H1 (cell line): ENCODE measurements around the gene ZNF595. TPM values are rescaled to one million over a fixed set of nuclear protein-coding genes. Genes with fewer than 3 reads are reported as not detected.
"Not testable (repeated sequence)": the region's sequence is repeated elsewhere in the genome, so short reads cannot be mapped to it uniquely, and the experiment has no call there.

Experiments used
- CTCF ChIA-PET: fragments of 300-600 bp; sonication (Branson Sonifier 250); formaldehyde crosslinking; loops from one replicate; lab custom pipeline; 2021; ENCODE audit not compliant: partially characterized antibody; lab: Charles Lee
- POLR2A ChIA-PET: fragments of 300-600 bp; sonication (Branson Sonifier 250); formaldehyde crosslinking; loops from one replicate; lab custom pipeline; 2021; ENCODE audit warnings: inconsistent platforms; ENCODE audit not compliant: partially characterized antibody; lab: Charles Lee
- DNase-seq, 2 experiments: peaks; one replicate each; pipeline versions ENCODE4 v3.0.0 to v3.0.0-alpha.2; 2010 to 2022; ENCODE audit warnings: low spot score in 2 of 2, low read depth in 1 of 2, mixed read lengths in 1 of 2
- FAIRE-seq: peaks from 2 replicates; lab custom pipeline; 2011; peaks lifted over from hg19 to GRCh38; lab: Jason Lieb, UNC
- H2AFZ ChIP-seq: 2 replicates; pipeline ENCODE4 v1.8.1; 2012; ENCODE audit warnings: low read length, inconsistent platforms
- H2AK5ac ChIP-seq: 2 replicates; pipeline ENCODE4 v1.6.1; 2013; ENCODE audit warnings: low read depth, low read length
- H2BK120ac ChIP-seq: replicated peaks from 2 replicates; pipeline ENCODE3; 2013; ENCODE audit warnings: low read depth, low read length, inconsistent platforms
- H2BK12ac ChIP-seq: 2 replicates; pipeline ENCODE4 v1.6.1; 2013; ENCODE audit warnings: low read depth, low read length
- H2BK15ac ChIP-seq: 2 replicates; pipeline ENCODE4 v1.6.1; 2013; ENCODE audit warnings: low read length
- H2BK20ac ChIP-seq: 2 replicates; pipeline ENCODE4 v1.6.1; 2013; ENCODE audit warnings: low read length
- H2BK5ac ChIP-seq: 2 replicates; pipeline ENCODE4 v1.6.1; 2013; ENCODE audit warnings: low read depth, low read length
- H3K14ac ChIP-seq: 2 replicates; pipeline ENCODE4 v1.6.1; 2013; ENCODE audit warnings: inconsistent platforms; ENCODE audit not compliant: insufficient read length
- H3K18ac ChIP-seq: 2 replicates; pipeline ENCODE4 v1.6.1; 2013; ENCODE audit warnings: low read length; ENCODE audit errors: extremely low read depth
- H3K23ac ChIP-seq: 2 replicates; pipeline ENCODE4 v1.6.1; 2013; ENCODE audit warnings: inconsistent platforms; ENCODE audit not compliant: insufficient read length
- H3K23me2 ChIP-seq: 2 replicates; pipeline ENCODE4 v1.6.1; 2013; ENCODE audit warnings: low read depth, low read length
- H3K27ac ChIP-seq: 2 replicates; pipeline ENCODE4 v1.6.1; 2011; ENCODE audit warnings: low read depth, low read length, inconsistent platforms
- H3K27me3 ChIP-seq, 4 experiments: replicated peaks in 1 of 4; 1 replicate in 1 of 4; 2 replicates in 3 of 4; pipeline versions ENCODE4 v1.6.1 to v1.8.1; 2011 to 2013; ENCODE audit warnings: low read length in 3 of 4, mild to moderate bottlenecking in 3 of 4, inconsistent platforms in 2 of 4, mixed read lengths in 2 of 4, moderate library complexity in 1 of 4; ENCODE audit not compliant: control insufficient read depth in 3 of 4, insufficient read depth in 3 of 4; ENCODE audit errors: extremely low read depth in 1 of 4
- H3K36me3 ChIP-seq, 4 experiments: 2 replicates each; pipeline versions ENCODE4 v1.6.1 to v1.8.1; 2011 to 2013; ENCODE audit warnings: mild to moderate bottlenecking in 4 of 4, low read length in 3 of 4, moderate library complexity in 2 of 4, control low read depth in 1 of 4, inconsistent platforms in 1 of 4; ENCODE audit not compliant: insufficient read depth in 4 of 4, control insufficient read depth in 2 of 4
- H3K4ac ChIP-seq: replicated peaks from 2 replicates; pipeline ENCODE3; 2013; ENCODE audit warnings: low read length, low read depth, mixed read lengths, inconsistent platforms; ENCODE audit not compliant: insufficient read length
- H3K4me1 ChIP-seq, 4 experiments: replicated peaks in 1 of 4; 1 replicate in 1 of 4; 2 replicates in 3 of 4; pipeline versions ENCODE4 v1.6.1 to v1.8.1; 2011 to 2013; ENCODE audit warnings: low read length in 3 of 4, inconsistent platforms in 2 of 4, mixed read lengths in 1 of 4; ENCODE audit not compliant: insufficient read depth in 4 of 4, control insufficient read depth in 3 of 4
- H3K4me2 ChIP-seq, 2 experiments: 2 replicates each; pipeline versions ENCODE4 v1.6.1 to v1.8.1; 2011 to 2013; ENCODE audit warnings: low read depth in 2 of 2, low read length in 2 of 2, control low read depth in 1 of 2, inconsistent platforms in 1 of 2, mild to moderate bottlenecking in 1 of 2; ENCODE audit not compliant: insufficient read depth in 1 of 2
- H3K4me3 ChIP-seq, 4 experiments: fragments of 200-600, 300-600 bp in 1 of 4; sonication (generic), shearing (Covaris generic), sonication (Bioruptor Twin) in 1 of 4; 2 replicates each; pipeline versions ENCODE4 v1.5.1 to v1.8.1; 2011 to 2016; ENCODE audit warnings: low read length in 4 of 4, low read depth in 3 of 4, control low read depth in 2 of 4, inconsistent platforms in 2 of 4, mild to moderate bottlenecking in 2 of 4, mixed read lengths in 1 of 4, moderate library complexity in 1 of 4; ENCODE audit not compliant: insufficient read depth in 2 of 4; ENCODE audit errors: extremely low read depth in 1 of 4
- H3K56ac ChIP-seq: replicated peaks from 2 replicates; pipeline ENCODE3; 2013; ENCODE audit warnings: low read depth, mild to moderate bottlenecking, mixed read lengths, low read length, inconsistent platforms; ENCODE audit not compliant: insufficient read length
- H3K79me1 ChIP-seq: 2 replicates; pipeline ENCODE4 v1.6.1; 2013; ENCODE audit warnings: low read depth, low read length, control low read depth
- H3K79me2 ChIP-seq, 2 experiments: 2 replicates each; pipeline versions ENCODE4 v1.6.1 to v1.8.1; 2012 to 2013; ENCODE audit warnings: low read length in 2 of 2, mild to moderate bottlenecking in 2 of 2, inconsistent platforms in 1 of 2; ENCODE audit not compliant: insufficient read depth in 2 of 2, control insufficient read depth in 1 of 2
- H3K9ac ChIP-seq, 4 experiments: replicated peaks in 1 of 4; 1 replicate in 1 of 4; 2 replicates in 3 of 4; pipeline versions ENCODE4 v1.6.1 to v1.8.1; 2011 to 2013; ENCODE audit warnings: low read depth in 3 of 4, low read length in 3 of 4, control low read depth in 2 of 4, mild to moderate bottlenecking in 2 of 4, moderate library complexity in 2 of 4, inconsistent platforms in 1 of 4; ENCODE audit errors: extremely low read depth in 1 of 4
- H3K9me3 ChIP-seq, 2 experiments: 2 replicates each; pipeline versions ENCODE4 v1.6.1 to v1.8.1; 2012 to 2013; ENCODE audit warnings: mild to moderate bottlenecking in 2 of 2, moderate library complexity in 2 of 2, control low read depth in 1 of 2, inconsistent platforms in 1 of 2, low read depth in 1 of 2, low read length in 1 of 2, mixed read lengths in 1 of 2; ENCODE audit not compliant: insufficient read depth in 2 of 2
- H4K20me1 ChIP-seq, 2 experiments: replicated peaks in 1 of 2; 2 replicates each; pipeline versions ENCODE3 to v1.8.1; 2011 to 2013; ENCODE audit warnings: inconsistent platforms in 2 of 2, low read length in 2 of 2, mild to moderate bottlenecking in 1 of 2; ENCODE audit not compliant: insufficient read depth in 2 of 2, control insufficient read depth in 1 of 2
- H4K5ac ChIP-seq: 2 replicates; pipeline ENCODE4 v1.6.1; 2013; ENCODE audit warnings: low read length, low read depth, mixed read lengths, inconsistent platforms; ENCODE audit not compliant: insufficient read length
- H4K8ac ChIP-seq: 2 replicates; pipeline ENCODE4 v1.8.0; 2013; ENCODE audit warnings: mild to moderate bottlenecking, moderate library complexity, low read length, inconsistent platforms; ENCODE audit not compliant: insufficient read depth; ENCODE audit errors: extremely low read depth
- H4K91ac ChIP-seq: replicated peaks from 2 replicates; pipeline ENCODE3; 2013; ENCODE audit warnings: low read length, mixed read lengths, inconsistent platforms; ENCODE audit not compliant: insufficient read length
- WGBS, 2 experiments: shearing (Covaris generic) in 1 of 2; methylation state at CpG; one replicate each; pipeline versions ENCODE4 v1.1.6 to v1.1.7; 2013 to 2015; ENCODE audit warnings: low lambda C conversion rate in 2 of 2, mixed read lengths in 2 of 2, inconsistent platforms in 1 of 2, low coverage in 1 of 2, missing lambda C conversion rate in 1 of 2; ENCODE audit not compliant: insufficient replicate concordance in 2 of 2, insufficient coverage in 1 of 2, insufficient read length in 1 of 2; ENCODE audit errors: extremely low coverage in 1 of 2, missing lambda C conversion rate in 1 of 2; 5-methylcytosine and 5-hydroxymethylcytosine counted together
- polyA plus RNA-seq, 7 experiments: library from polyadenylated mRNA; depleted of rRNA in 3 of 7; stranded (reverse) in 5 of 7; unstranded in 2 of 7; fragments of >200 nt in 5 of 7; fragments of 200-250 nt in 2 of 7; gene quantifications; 1 replicate in 5 of 7; 2 replicates in 1 of 7; 4 replicates in 1 of 7; pipeline versions ENCODE4 v1.2.1 to v1.2.3, GENCODE V29; 2011 to 2013; ENCODE audit warnings: missing spikeins in 2 of 7, mixed read lengths in 2 of 7
- total RNA-seq: library from RNA; stranded (reverse); fragmentation: NEBNext Ultra II Directional; extraction: Animal tissue kit (Norgen Biotek cat#: 25700); gene quantifications from 2 replicates; pipeline ENCODE4 v1.2.1, GENCODE V29; 2021

ZNF595 gene
- total and polyA plus RNA-seq, 2 of the 8 experiments (the other 6 are each of a cell fraction or from before 2014, with no cell fraction given) = 3.3 to 22.5 TPM

DNA sequence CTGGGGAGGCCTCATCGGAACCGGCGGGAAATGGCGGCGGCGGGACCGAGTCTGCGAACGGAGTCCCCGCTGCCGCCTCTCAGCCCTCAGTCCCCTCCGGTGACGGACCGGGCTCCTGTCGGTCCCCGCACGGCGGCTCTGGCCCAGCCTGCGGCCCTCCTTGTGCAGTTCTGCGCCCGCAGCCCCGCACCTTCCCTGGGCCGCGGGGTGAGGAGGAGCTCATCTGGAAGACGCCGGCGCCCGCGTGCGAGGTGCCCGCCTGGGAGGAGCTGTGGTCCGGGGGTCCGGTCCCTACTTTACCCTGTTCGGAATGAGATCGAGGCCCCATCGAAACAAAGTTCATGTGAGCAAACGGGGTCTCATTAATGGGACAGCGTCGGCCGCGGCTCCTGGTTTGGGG, 400 bp downstream of the ZNF595 start:
- H3K36me3 ChIP-seq, H3K14ac ChIP-seq, DNase-seq, H4K8ac ChIP-seq, H2BK15ac ChIP-seq, H3K56ac ChIP-seq, H3K9ac ChIP-seq, H3K79me2 ChIP-seq, H2BK5ac ChIP-seq, H4K20me1 ChIP-seq, H3K27me3 ChIP-seq, H3K27ac ChIP-seq, H2BK20ac ChIP-seq, H3K4me1 ChIP-seq, H3K79me1 ChIP-seq, H3K4me2 ChIP-seq, H2AFZ ChIP-seq, H2AK5ac ChIP-seq, H3K4ac ChIP-seq, H3K18ac ChIP-seq, FAIRE-seq, H2BK120ac ChIP-seq, H4K91ac ChIP-seq, H4K5ac ChIP-seq, H3K23me2 ChIP-seq, H3K23ac ChIP-seq, H2BK12ac ChIP-seq: not testable (repeated sequence)
- no CpG with 5 or more reads among the region's 41 CpGs for WGBS, 2 experiments
- POLR2A ChIA-PET = interaction anchor here (0.7 to 3.8 kb wide), 8 partner anchors 10 to 252 kb away, joined by 3 to 18 read pairs (median 3); partner anchors contain the start of genes ZNF718 and ZNF732
- Histone ChIP-seq H3K9me3 (peaks cover 6 to 15% of the 10 kb centered on the region in 2 experiments; a peak in 3 of 4 replicates), H3K4me3 (peak overlapping the region; percentile 36 to 47 (median 42); a peak in 4 of 8 replicates)
- CTCF ChIA-PET = interaction anchor here (1.1 kb wide), 1 partner anchor 82 kb away, joined by 3 read pairs; no protein-coding TSS in a partner anchor

DNA sequence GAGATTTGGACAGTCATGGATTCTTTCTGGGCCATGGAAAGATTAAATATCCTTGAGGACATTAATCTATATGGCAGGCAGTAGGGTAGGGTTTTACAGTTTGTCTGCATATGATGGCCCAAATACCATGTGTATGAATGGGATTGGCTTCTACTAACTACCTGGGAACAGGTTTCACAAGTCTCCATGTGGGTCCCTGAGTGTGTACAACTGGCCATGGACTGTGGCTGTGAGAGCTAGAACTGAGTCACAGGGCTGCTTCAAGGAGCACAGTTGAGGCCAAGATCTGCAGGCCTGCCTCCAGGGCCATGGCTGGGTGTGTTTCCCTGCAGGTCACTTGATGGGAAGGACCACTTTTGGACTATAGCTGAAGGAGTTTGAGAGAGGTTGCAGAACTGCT, 11.6 kb downstream of the ZNF595 start:
- H3K79me1 ChIP-seq, H3K4ac ChIP-seq, H3K23ac ChIP-seq, H2BK12ac ChIP-seq, H2BK20ac ChIP-seq, DNase-seq, H3K9ac ChIP-seq, H3K56ac ChIP-seq, H2AK5ac ChIP-seq, H4K91ac ChIP-seq, CTCF ChIA-PET, H4K8ac ChIP-seq, H3K4me2 ChIP-seq, H3K4me1 ChIP-seq, H4K20me1 ChIP-seq, H2BK5ac ChIP-seq, H3K23me2 ChIP-seq, H3K27ac ChIP-seq, H3K18ac ChIP-seq, H3K4me3 ChIP-seq, POLR2A ChIA-PET, H2AFZ ChIP-seq, H3K27me3 ChIP-seq, H3K14ac ChIP-seq, H4K5ac ChIP-seq, H2BK15ac ChIP-seq, FAIRE-seq, H2BK120ac ChIP-seq: not testable (repeated sequence)
- peaks cover 0 to 16% (median 6%) of the 10 kb centered on the region in 4 experiments; a peak in 5 of 8 replicates for H3K36me3 ChIP-seq
- peaks cover 0 to 13% of the 10 kb centered on the region in 2 experiments; a peak in 2 of 4 replicates for H3K79me2 ChIP-seq
- H3K9me3 ChIP-seq = peaks cover 18 to 19% of the 10 kb centered on the region in 2 experiments
